Measurements from ENCODE around the gene B3GALT6.

Gene B3GALT6

GRCh38 chr1:1232796-1233566 lies 944 bp downstream of the B3GALT6 start:
- H3K4me1 ChIP-seq (ENCODE audit: control insufficient read depth, insufficient read depth, low read length) = peaks cover 31% of the 10 kb centered on the region
- H3K36me3 ChIP-seq (ENCODE audit: control insufficient read depth, insufficient read depth, low read length) = no peaks in the 10 kb centered on the region
- no peak overlapping the region for H3K9ac ChIP-seq (ENCODE audit: low read length)
- no peaks in the 10 kb centered on the region for H3K9me3 ChIP-seq (ENCODE audit: control insufficient read depth, low read length)
- H3K27me3 ChIP-seq (ENCODE audit: control insufficient read depth, insufficient read depth, low read length) = peaks cover 17% of the 10 kb centered on the region
- H3K4me3 ChIP-seq (ENCODE audit: low read length) = no peak overlapping the region

DNA sequence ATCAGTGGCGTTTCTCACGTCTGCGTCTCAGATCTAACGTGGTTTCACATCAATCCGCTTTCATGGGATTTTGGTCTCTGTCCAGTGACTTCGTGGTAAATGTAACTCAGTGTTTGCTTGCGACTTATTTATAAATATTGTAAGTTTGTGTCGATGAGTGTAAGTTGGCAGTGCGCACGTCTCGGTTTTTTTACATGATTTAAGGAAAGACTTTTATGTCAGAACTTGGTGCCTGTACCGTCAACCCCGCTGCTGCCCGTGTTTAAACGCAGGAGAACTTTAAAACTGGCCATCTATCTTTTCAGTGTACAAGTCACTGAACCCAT lies 1.5 kb downstream of the B3GALT6 start:
- H3K4me1 ChIP-seq (ENCODE audit: control insufficient read depth, insufficient read depth, low read length) = peaks cover 37% of the 10 kb centered on the region
- no peak overlapping the region for H3K9ac ChIP-seq (ENCODE audit: low read length)

DNA sequence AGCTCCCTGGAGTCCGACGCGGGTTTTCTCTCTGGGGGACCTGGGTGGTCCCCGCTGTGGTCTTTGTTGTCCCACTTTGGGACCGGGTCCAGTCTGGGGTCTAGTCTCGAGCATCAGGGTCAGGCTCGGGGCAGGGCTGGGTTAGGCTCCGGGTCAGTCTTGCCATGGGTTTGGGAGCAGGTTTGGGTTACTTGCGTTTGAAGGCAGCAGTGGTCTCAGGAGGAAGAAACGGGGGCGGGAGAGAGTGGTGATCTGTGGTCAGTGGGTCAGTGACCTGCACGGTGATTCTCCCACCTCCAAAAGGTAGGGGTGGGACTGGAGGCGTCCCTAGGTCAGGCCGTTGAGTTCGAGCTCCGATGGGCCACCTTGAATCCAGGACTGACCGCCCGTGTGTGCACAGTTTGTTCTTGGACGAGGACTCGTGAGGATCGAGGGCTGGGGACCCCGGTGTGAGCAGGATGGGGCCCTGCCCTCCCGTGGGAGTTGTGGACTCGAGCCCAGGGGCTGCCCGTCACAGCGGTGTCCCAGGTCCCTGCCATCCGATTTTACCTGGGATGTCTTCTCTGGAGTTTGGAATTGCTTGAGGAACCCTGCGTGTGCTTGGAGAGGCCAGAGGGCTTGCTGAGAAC lies 2.3 kb downstream of the B3GALT6 start:
- H3K4me3 ChIP-seq (ENCODE audit: low read length) = no peak overlapping the region
- peaks cover 30% of the 10 kb centered on the region for H3K27me3 ChIP-seq (ENCODE audit: control insufficient read depth, insufficient read depth, low read length)
- peaks cover 38% of the 10 kb centered on the region for H3K4me1 ChIP-seq (ENCODE audit: control insufficient read depth, insufficient read depth, low read length)
- no peaks in the 10 kb centered on the region for H3K9me3 ChIP-seq (ENCODE audit: control insufficient read depth, low read length)
- no peaks in the 10 kb centered on the region for H3K36me3 ChIP-seq (ENCODE audit: control insufficient read depth, insufficient read depth, low read length)
- H3K9ac ChIP-seq (ENCODE audit: low read length) = no peak overlapping the region

More for the DNA sequence above, 1.5 kb downstream of the B3GALT6 start:
- Histone ChIP-seq H3K9me3 (ENCODE audit: control insufficient read depth, low read length) (no peaks in the 10 kb centered on the region), H3K4me3 (ENCODE audit: low read length) (no peak overlapping the region), H3K27me3 (ENCODE audit: control insufficient read depth, insufficient read depth, low read length) (peaks cover 22% of the 10 kb centered on the region), H3K36me3 (ENCODE audit: control insufficient read depth, insufficient read depth, low read length) (no peaks in the 10 kb centered on the region)

DNA sequence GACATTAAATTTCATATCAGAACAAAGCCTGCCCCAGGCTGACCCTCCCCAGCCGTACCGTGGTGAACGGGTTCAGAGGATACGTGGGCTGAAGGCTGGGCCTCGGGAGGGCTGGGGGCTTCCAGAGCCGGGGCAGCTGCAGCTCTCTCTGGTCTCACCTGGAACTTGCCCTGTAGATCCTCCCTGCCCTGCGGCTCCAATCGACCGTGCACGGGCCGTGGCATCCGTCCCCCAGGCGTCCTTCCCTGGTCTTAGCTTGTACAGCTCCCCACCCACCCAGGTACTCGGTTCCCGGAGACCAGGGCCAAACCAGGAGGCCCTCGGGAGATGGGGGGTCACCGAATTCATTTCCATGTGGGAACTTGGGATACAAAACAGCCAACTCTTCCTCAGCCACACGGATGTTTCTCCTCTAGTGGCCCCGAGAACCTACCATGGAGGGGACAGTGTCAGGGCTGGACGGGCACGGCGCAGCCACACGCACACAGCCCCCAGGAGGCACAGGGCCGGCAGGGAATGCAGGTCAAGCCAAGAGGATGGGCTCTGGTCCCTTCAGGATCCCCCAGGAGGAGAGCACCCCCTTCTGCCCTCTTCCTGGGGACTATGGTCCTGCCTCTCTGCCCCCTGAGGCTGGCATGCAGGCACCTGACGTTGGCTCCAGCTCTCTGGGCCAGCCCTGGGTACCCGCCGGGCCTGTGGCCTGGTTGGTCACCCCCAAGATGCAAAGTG lies 3.1 kb downstream of the B3GALT6 start:
- Histone ChIP-seq H3K27me3 (ENCODE audit: control insufficient read depth, insufficient read depth, low read length) (peaks cover 39% of the 10 kb centered on the region), H3K9me3 (ENCODE audit: control insufficient read depth, low read length) (no peaks in the 10 kb centered on the region), H3K36me3 (ENCODE audit: control insufficient read depth, insufficient read depth, low read length) (no peaks in the 10 kb centered on the region), H3K4me3 (ENCODE audit: low read length) (no peak overlapping the region), H3K9ac (ENCODE audit: low read length) (no peak overlapping the region), H3K4me1 (ENCODE audit: control insufficient read depth, insufficient read depth, low read length) (peaks cover 37% of the 10 kb centered on the region)

DNA sequence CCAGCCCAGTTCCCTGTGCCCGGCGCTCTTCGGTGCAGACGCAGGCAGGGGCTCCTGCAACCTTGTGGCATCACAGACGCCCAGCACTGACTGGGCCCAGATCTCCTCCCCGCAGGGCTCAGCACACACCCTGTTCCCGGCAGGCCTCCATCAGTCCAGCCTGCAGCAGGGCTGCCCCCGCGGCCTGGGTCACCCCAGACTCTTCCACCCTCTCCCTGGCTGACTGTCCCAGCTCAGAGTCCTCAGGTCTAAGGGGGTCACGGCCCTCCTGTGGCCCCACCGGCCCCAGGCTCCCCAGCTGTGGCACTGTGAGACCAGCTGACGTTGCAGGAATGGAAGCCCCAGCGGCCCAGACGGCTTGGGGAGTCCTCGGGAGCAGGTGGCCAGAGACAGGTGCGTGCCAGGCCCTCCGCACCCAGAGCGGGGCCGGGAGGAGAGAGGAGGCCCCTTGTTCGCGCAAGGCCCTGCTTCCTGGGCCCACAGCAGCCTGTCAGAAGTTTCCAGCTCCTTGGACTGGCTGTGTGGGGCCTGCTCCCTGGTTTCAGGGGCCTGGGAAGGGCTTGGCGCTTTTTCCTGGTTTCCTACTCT lies 4.2 kb downstream of the B3GALT6 start:
- no peak overlapping the region for H3K4me3 ChIP-seq (ENCODE audit: low read length)
- H3K4me1 ChIP-seq (ENCODE audit: control insufficient read depth, insufficient read depth, low read length) = peaks cover 34% of the 10 kb centered on the region
- H3K36me3 ChIP-seq (ENCODE audit: control insufficient read depth, insufficient read depth, low read length) = no peaks in the 10 kb centered on the region
- no peak overlapping the region for H3K9ac ChIP-seq (ENCODE audit: low read length)
- H3K27me3 ChIP-seq (ENCODE audit: control insufficient read depth, insufficient read depth, low read length) = peaks cover 40% of the 10 kb centered on the region
- no peaks in the 10 kb centered on the region for H3K9me3 ChIP-seq (ENCODE audit: control insufficient read depth, low read length)

GRCh38 chr1:1236945-1237873 lies 5.2 kb downstream of the B3GALT6 start:
- Histone ChIP-seq H3K4me1 (ENCODE audit: control insufficient read depth, insufficient read depth, low read length) (peaks cover 34% of the 10 kb centered on the region), H3K9ac (ENCODE audit: low read length) (peak overlapping the region; percentile 17), H3K9me3 (ENCODE audit: control insufficient read depth, low read length) (no peaks in the 10 kb centered on the region), H3K4me3 (ENCODE audit: low read length) (no peak overlapping the region), H3K36me3 (ENCODE audit: control insufficient read depth, insufficient read depth, low read length) (no peaks in the 10 kb centered on the region), H3K27me3 (ENCODE audit: control insufficient read depth, insufficient read depth, low read length) (peaks cover 40% of the 10 kb centered on the region)

- no peaks in the 10 kb centered on the region for H3K36me3 ChIP-seq (ENCODE audit: control insufficient read depth, insufficient read depth, low read length)
- no peak overlapping the region for H3K4me3 ChIP-seq (ENCODE audit: low read length)
- H3K4me1 ChIP-seq (ENCODE audit: control insufficient read depth, insufficient read depth, low read length) = peaks cover 28% of the 10 kb centered on the region
- H3K9ac ChIP-seq (ENCODE audit: low read length) = peak overlapping the region; percentile 17
- H3K27me3 ChIP-seq (ENCODE audit: control insufficient read depth, insufficient read depth, low read length) = peaks cover 40% of the 10 kb centered on the region
- no peaks in the 10 kb centered on the region for H3K9me3 ChIP-seq (ENCODE audit: control insufficient read depth, low read length)
These were observed 6.1 kb downstream of the B3GALT6 start for GRCh38 chr1:1237874-1238701.

- Histone ChIP-seq H3K4me3 (ENCODE audit: low read length) (no peak overlapping the region), H3K4me1 (ENCODE audit: control insufficient read depth, insufficient read depth, low read length) (peaks cover 23% of the 10 kb centered on the region), H3K9me3 (ENCODE audit: control insufficient read depth, low read length) (no peaks in the 10 kb centered on the region), H3K36me3 (ENCODE audit: control insufficient read depth, insufficient read depth, low read length) (no peaks in the 10 kb centered on the region), H3K27me3 (ENCODE audit: control insufficient read depth, insufficient read depth, low read length) (peaks cover 40% of the 10 kb centered on the region), H3K9ac (ENCODE audit: low read length) (no peak overlapping the region)
These were observed 6.7 kb downstream of the B3GALT6 start for GRCh38 chr1:1238702-1239178.

DNA sequence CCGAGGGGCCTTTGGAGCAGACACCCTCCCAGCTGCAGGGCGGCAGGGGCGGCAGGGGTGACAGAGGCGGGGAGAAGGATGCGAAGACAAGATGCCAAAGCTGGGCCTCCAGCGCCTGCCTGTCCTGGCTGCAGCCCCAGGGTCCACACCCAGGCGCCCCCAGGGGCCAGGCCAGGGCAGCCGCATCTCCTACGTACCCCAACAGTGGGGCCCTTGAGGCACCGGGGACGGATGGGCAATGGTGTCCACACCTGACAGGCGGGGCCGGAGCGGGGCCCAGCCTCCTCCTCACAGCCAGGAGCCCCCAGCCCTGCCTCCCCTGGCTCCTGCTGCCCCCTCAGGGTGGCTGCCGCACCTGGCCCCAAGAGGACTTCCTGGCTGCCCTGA lies 7.2 kb downstream of the B3GALT6 start:
- Histone ChIP-seq H3K4me1 (ENCODE audit: control insufficient read depth, insufficient read depth, low read length) (peaks cover 28% of the 10 kb centered on the region), H3K36me3 (ENCODE audit: control insufficient read depth, insufficient read depth, low read length) (no peaks in the 10 kb centered on the region), H3K9me3 (ENCODE audit: control insufficient read depth, low read length) (no peaks in the 10 kb centered on the region), H3K27me3 (ENCODE audit: control insufficient read depth, insufficient read depth, low read length) (peaks cover 40% of the 10 kb centered on the region), H3K9ac (ENCODE audit: low read length) (no peak overlapping the region), H3K4me3 (ENCODE audit: low read length) (no peak overlapping the region)

- H3K9me3 ChIP-seq (ENCODE audit: control insufficient read depth, low read length) = no peaks in the 10 kb centered on the region
- no peaks in the 10 kb centered on the region for H3K36me3 ChIP-seq (ENCODE audit: control insufficient read depth, insufficient read depth, low read length)
- H3K9ac ChIP-seq (ENCODE audit: low read length) = no peak overlapping the region
- peaks cover 40% of the 10 kb centered on the region for H3K27me3 ChIP-seq (ENCODE audit: control insufficient read depth, insufficient read depth, low read length)
- peaks cover 31% of the 10 kb centered on the region for H3K4me1 ChIP-seq (ENCODE audit: control insufficient read depth, insufficient read depth, low read length)
- H3K4me3 ChIP-seq (ENCODE audit: low read length) = no peak overlapping the region
These were observed 7.7 kb downstream of the B3GALT6 start for GRCh38 chr1:1239614-1240347.
